Duodenal mucosa (tissue), 2 donors: Measurements from ENCODE around the gene DOCK2.

Experiments
- H3K27ac ChIP-seq: one replicate; pipeline ENCODE4 v1.7.0; 2013; ENCODE audit warnings: low read depth, low read length
- H3K27me3 ChIP-seq, 2 donors: one replicate each; pipeline ENCODE4 v1.7.0; 2013; ENCODE audit warnings: low read length in 2 of 2, control low read depth in 1 of 2; ENCODE audit not compliant: insufficient read depth in 2 of 2, control insufficient read depth in 1 of 2
- H3K36me3 ChIP-seq, 2 donors: one replicate each; pipeline ENCODE4 v1.7.0; 2013; ENCODE audit warnings: low read length in 2 of 2, control low read depth in 1 of 2; ENCODE audit not compliant: insufficient read depth in 2 of 2, control insufficient read depth in 1 of 2
- H3K4me1 ChIP-seq, 2 donors: one replicate each; pipeline ENCODE4 v1.7.0; 2013; ENCODE audit warnings: low read length in 2 of 2, control low read depth in 1 of 2; ENCODE audit not compliant: insufficient read depth in 2 of 2, control insufficient read depth in 1 of 2
- H3K4me3 ChIP-seq, 2 donors: one replicate each; pipeline ENCODE4 v1.7.0; 2013; ENCODE audit warnings: low read length in 2 of 2, low read depth in 1 of 2
- H3K9ac ChIP-seq, 2 donors: one replicate each; pipeline ENCODE4 v1.7.0; 2013; ENCODE audit warnings: low read length in 2 of 2, low read depth in 1 of 2
- H3K9me3 ChIP-seq, 2 donors: one replicate each; pipeline ENCODE4 v1.7.0; 2013; ENCODE audit warnings: low read length in 2 of 2, control low read depth in 1 of 2; ENCODE audit not compliant: control insufficient read depth in 1 of 2

DOCK2 gene

GRCh38 chr5:169837686-169838085 lies 200.6 kb downstream of the DOCK2 start:
- no peaks in the 10 kb centered on the region for H3K27me3 ChIP-seq
- H3K27ac ChIP-seq: no peak overlapping the region
- no peak overlapping the region for H3K9ac ChIP-seq
- H3K36me3 ChIP-seq: no peaks in the 10 kb centered on the region
- H3K9me3 ChIP-seq: no peaks in the 10 kb centered on the region
- H3K4me1 ChIP-seq: no peaks in the 10 kb centered on the region
- no peak overlapping the region for H3K4me3 ChIP-seq

GRCh38 chr5:169838688-169839087 lies 201.6 kb downstream of the DOCK2 start:
- H3K36me3 ChIP-seq: no peaks in the 10 kb centered on the region
- H3K27ac ChIP-seq: no peak overlapping the region
- H3K9ac ChIP-seq: no peak overlapping the region
- no peaks in the 10 kb centered on the region for H3K9me3 ChIP-seq
- H3K27me3 ChIP-seq: no peaks in the 10 kb centered on the region
- no peaks in the 10 kb centered on the region for H3K4me1 ChIP-seq
- no peak overlapping the region for H3K4me3 ChIP-seq

GRCh38 chr5:169840405-169840804 lies 203.3 kb downstream of the DOCK2 start:
- Histone ChIP-seq H3K9ac (no peak overlapping the region), H3K4me3 (no peak overlapping the region), H3K27me3 (no peaks in the 10 kb centered on the region), H3K9me3 (no peaks in the 10 kb centered on the region), H3K27ac (no peak overlapping the region), H3K36me3 (no peaks in the 10 kb centered on the region), H3K4me1 (no peaks in the 10 kb centered on the region)

- H3K9me3 ChIP-seq: no peaks in the 10 kb centered on the region
- no peak overlapping the region for H3K27ac ChIP-seq
- no peak overlapping the region for H3K4me3 ChIP-seq
- no peaks in the 10 kb centered on the region for H3K36me3 ChIP-seq
- no peaks in the 10 kb centered on the region for H3K27me3 ChIP-seq
- no peaks in the 10 kb centered on the region for H3K4me1 ChIP-seq
- no peak overlapping the region for H3K9ac ChIP-seq
Measured at GRCh38 chr5:169842699-169843098, 205.6 kb downstream of the DOCK2 start.

- Histone ChIP-seq H3K27ac (no peak overlapping the region), H3K9me3 (peaks cover 6 to 11% of the 10 kb centered on the region in 2 donors), H3K27me3 (no peaks in the 10 kb centered on the region), H3K36me3 (peaks cover 0 to 3% of the 10 kb centered on the region in 2 donors), H3K9ac (no peak overlapping the region), H3K4me1 (no peaks in the 10 kb centered on the region), H3K4me3 (no peak overlapping the region)
Measured at GRCh38 chr5:169847519-169847918, 210.4 kb downstream of the DOCK2 start.

- H3K4me3 ChIP-seq: no peak overlapping the region
- no peak overlapping the region for H3K27ac ChIP-seq
- H3K27me3 ChIP-seq: no peaks in the 10 kb centered on the region
- no peaks in the 10 kb centered on the region for H3K4me1 ChIP-seq
- H3K9me3 ChIP-seq: peaks cover 6 to 11% of the 10 kb centered on the region in 2 donors
- no peak overlapping the region for H3K9ac ChIP-seq
- peaks cover 0 to 3% of the 10 kb centered on the region in 2 donors for H3K36me3 ChIP-seq
Measured at GRCh38 chr5:169848271-169848670, 211.2 kb downstream of the DOCK2 start.

- Histone ChIP-seq H3K9me3 (peaks cover 6 to 11% of the 10 kb centered on the region in 2 donors), H3K36me3 (peaks cover 0 to 3% of the 10 kb centered on the region in 2 donors), H3K27ac (no peak overlapping the region), H3K4me3 (no peak overlapping the region), H3K4me1 (no peaks in the 10 kb centered on the region), H3K27me3 (no peaks in the 10 kb centered on the region), H3K9ac (no peak overlapping the region)
Measured at GRCh38 chr5:169848792-169849191, 211.7 kb downstream of the DOCK2 start.

- peaks cover 0 to 3% of the 10 kb centered on the region in 2 donors for H3K36me3 ChIP-seq
- H3K9ac ChIP-seq: no peak overlapping the region
- H3K4me3 ChIP-seq: no peak overlapping the region
- no peaks in the 10 kb centered on the region for H3K4me1 ChIP-seq
- no peaks in the 10 kb centered on the region for H3K27me3 ChIP-seq
- peaks cover 6 to 11% of the 10 kb centered on the region in 2 donors for H3K9me3 ChIP-seq
- H3K27ac ChIP-seq: no peak overlapping the region
Measured at GRCh38 chr5:169850409-169850808, 213.3 kb downstream of the DOCK2 start.

- Histone ChIP-seq H3K9me3 (peaks cover 6 to 11% of the 10 kb centered on the region in 2 donors), H3K36me3 (peaks cover 0 to 3% of the 10 kb centered on the region in 2 donors), H3K4me3 (no peak overlapping the region), H3K27me3 (no peaks in the 10 kb centered on the region), H3K27ac (no peak overlapping the region), H3K9ac (no peak overlapping the region), H3K4me1 (no peaks in the 10 kb centered on the region)
Measured at GRCh38 chr5:169851321-169851850, 214.3 kb downstream of the DOCK2 start.

- no peaks in the 10 kb centered on the region for H3K4me1 ChIP-seq
- no peak overlapping the region for H3K27ac ChIP-seq
- H3K9ac ChIP-seq: no peak overlapping the region
- H3K9me3 ChIP-seq: no peaks in the 10 kb centered on the region
- no peaks in the 10 kb centered on the region for H3K36me3 ChIP-seq
- H3K4me3 ChIP-seq: no peak overlapping the region
- no peaks in the 10 kb centered on the region for H3K27me3 ChIP-seq
Measured at GRCh38 chr5:169856571-169856970, 219.5 kb downstream of the DOCK2 start.

- Histone ChIP-seq H3K9ac (no peak overlapping the region), H3K4me3 (no peak overlapping the region), H3K4me1 (no peaks in the 10 kb centered on the region), H3K27ac (no peak overlapping the region), H3K27me3 (no peaks in the 10 kb centered on the region), H3K36me3 (no peaks in the 10 kb centered on the region), H3K9me3 (no peaks in the 10 kb centered on the region)
Measured at GRCh38 chr5:169860585-169860984, 223.5 kb downstream of the DOCK2 start.
